T-helper 1 cell (primary cell): ENCODE measurements around the gene THADA.
"Not testable (repeated sequence)": the region's sequence is repeated elsewhere in the genome, so short reads cannot be mapped to it uniquely, and the experiment has no call there.

Experiments
- DNase-seq, 5 donors: peaks; one replicate each; pipeline ENCODE4 v3.0.0-alpha.2; 2012 to 2020

THADA gene

GRCh38 chr2:43408407-43409160 lies 187.3 kb downstream of the THADA start:
- DNase-seq = no peak

GRCh38 chr2:43407935-43408334 lies 187.9 kb downstream of the THADA start:
- DNase-seq = no peak

DNA sequence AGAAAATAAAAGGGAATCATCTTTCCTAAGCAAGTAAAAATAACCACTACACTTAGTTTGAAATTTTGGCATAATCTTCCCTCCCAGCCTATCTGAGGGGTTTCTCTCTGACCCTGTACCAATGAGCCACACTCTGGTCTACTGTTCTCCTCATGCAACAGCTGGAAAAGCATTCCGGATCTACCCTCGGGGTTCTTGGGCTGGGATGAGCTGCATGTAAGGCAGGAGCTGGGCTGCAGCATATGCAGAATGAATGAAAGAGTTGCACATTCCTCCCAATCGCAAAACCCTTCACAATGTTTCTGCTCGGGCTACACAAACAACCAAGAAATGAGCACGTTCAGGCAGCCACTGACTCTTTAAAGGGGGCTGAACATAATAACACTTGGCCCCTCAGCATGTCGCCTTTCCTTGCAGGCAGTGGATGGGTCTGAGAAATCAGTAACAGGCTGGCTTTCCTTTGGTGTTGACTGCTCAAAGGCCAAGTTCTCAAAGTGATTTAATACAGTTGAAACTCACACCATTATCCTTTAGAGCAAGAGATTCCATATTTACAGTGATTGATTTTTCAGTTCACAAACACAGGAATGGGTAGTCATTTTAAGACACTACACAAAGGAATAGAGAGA lies 189.1 kb downstream of the THADA start:
- no peak for DNase-seq

DNA sequence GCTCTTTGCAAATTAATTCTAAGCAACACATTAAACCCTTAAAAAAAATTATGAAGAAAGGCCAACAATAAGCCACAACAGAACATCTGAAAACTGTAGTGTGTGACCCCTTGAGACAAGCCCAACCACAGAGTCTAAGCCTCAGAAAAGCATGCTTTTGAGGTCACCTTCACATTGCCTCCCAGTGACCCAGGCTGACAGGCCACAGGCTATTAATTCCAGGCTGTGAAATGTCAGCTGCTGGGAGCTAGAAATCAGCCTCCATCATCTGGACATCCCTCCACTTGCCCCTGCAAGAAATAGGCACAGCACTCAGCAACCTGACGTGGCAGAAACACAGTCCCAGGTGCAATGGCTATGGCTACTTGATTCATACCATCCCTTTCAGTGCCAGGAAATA lies 190.0 kb downstream of the THADA start:
- no peak for DNase-seq

GRCh38 chr2:43402452-43402937 lies 193.3 kb downstream of the THADA start:
- DNase-seq = no peak

- peak in 1 of 5 donors; percentile 37 for DNase-seq
These were observed 193.8 kb downstream of the THADA start for GRCh38 chr2:43402002-43402401.

DNA sequence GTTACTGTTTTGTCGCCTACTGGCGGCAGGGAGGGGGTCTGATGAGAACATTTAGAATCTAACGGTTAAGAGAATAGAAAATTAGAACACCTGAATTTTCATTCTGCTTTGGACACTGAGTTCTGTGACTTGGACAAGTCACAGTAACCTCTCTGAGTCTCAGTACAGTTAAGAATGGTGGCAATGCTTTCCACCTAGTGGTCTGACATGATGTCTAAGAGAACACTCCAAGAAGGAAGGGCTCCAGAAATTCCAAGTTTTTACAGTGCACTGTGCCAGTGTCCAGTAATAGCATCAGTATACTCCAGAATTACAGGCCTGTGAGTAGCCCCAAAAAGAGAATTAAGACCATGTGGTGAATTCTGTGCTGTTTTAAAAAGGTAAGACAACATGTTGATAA lies 195.3 kb downstream of the THADA start:
- no peak for DNase-seq

DNA sequence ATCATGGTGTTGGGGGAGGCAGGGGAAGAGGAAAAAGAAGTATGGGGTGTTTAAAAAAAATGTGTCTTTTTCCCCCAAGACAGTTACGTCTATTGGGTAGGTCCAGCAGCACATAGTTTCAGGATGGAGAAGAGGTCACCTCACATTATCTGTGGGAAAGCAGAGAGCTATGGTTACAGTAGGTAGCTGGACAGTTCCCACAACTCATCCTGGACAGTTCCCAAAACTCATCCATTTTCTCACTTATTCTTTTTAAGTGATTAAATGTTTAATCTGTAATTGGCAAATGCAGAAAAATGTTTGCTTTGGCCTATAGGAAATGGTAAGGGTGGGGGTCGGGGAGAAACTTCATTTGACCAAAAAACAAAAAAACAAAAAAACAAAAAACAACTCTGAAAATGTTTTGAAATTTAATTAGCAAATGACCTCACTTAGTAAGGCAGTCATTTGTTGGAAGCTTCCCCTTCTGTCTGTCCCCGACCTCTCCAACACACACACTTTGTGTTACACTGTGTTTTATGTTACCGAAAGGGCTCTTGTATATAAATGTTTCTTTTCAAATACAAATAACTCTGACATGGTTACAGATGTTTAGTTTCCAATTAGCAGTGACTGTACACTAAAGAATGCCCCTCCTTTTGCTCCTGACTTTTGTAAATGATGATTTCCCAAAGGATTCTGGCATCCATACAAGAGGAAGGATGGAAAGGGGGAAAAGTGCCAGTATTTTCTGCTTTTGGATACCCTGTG lies 196.1 kb downstream of the THADA start:
- no peak for DNase-seq

DNA sequence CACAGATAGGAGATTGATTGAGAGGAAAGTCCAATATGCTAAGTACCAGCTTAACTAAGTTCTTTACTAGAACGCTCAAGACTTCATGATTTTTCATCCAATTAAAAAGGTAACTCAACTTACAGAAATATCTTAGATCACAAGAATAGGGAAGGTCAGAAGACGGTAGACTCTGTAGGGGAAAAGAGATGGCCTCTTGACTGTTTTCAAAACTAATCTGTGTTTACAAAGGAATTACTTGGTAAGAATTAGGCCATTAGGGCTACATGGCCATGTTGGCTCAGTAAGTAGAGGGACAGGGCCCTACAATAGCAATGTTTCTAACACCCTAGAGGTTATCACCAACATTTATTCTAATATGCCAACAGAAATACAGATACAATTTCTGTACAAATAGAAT lies 196.7 kb downstream of the THADA start:
- no peak for DNase-seq

DNA sequence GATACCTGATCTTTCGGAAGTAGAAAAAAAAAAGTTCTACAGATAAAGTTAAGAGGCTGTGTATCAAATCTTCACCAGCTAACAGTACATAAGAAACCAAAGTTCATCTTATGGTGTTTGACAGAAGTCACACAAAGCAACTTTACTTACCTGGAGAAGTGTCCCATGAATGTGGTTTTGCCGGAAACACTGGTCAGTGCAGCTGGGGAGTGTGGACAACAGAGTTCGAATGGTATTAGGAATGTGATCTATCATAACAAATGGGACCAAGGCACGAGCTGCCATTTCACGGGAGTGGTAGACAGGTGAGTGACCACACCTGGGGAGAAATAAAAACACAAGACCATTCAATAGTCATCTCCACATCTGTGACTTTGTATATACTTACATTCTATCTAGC lies 198.0 kb downstream of the THADA start:
- DNase-seq = no peak

- no peak for DNase-seq
These were observed 198.4 kb downstream of the THADA start for GRCh38 chr2:43397411-43397810.

- DNase-seq = not testable (repeated sequence)
These were observed 199.5 kb downstream of the THADA start for GRCh38 chr2:43396344-43396743.

DNA sequence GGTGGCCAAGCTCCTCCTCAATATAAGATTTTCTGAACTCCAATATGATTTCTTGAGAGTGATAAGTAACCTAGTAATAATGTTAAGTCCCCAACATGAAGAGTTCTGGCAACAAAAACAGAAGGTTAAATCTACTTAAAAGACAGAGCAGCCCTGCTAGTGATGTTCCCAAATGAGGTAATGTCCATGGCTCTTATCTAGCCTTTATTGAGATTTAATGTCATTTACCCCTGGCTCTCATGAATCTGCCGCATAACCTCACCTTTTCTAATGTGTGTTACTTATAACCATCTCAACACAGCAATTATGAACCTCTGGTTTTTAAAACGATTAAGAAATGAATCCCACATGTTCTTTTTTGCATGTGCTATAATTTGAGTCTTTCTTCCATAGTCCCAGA lies 201.9 kb downstream of the THADA start:
- no peak for DNase-seq

DNA sequence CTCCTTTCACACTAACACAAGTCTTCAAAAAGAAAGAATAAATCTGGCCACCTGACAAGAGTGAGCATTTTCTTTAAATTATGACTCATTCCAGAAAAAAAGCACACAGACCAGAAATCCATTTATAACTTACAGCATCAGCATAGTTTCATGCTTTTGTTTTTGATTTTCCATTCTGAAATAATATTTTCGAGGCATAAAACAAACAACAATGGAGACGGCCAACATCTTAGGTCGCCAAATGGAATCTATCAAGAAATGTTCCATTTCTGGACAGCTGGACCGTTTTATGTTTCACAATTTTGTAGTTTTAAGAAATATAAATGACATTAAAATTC lies 204.0 kb downstream of the THADA start:
- no peak for DNase-seq

GRCh38 chr2:43391201-43391877 lies 204.5 kb downstream of the THADA start:
- DNase-seq = no peak

DNA sequence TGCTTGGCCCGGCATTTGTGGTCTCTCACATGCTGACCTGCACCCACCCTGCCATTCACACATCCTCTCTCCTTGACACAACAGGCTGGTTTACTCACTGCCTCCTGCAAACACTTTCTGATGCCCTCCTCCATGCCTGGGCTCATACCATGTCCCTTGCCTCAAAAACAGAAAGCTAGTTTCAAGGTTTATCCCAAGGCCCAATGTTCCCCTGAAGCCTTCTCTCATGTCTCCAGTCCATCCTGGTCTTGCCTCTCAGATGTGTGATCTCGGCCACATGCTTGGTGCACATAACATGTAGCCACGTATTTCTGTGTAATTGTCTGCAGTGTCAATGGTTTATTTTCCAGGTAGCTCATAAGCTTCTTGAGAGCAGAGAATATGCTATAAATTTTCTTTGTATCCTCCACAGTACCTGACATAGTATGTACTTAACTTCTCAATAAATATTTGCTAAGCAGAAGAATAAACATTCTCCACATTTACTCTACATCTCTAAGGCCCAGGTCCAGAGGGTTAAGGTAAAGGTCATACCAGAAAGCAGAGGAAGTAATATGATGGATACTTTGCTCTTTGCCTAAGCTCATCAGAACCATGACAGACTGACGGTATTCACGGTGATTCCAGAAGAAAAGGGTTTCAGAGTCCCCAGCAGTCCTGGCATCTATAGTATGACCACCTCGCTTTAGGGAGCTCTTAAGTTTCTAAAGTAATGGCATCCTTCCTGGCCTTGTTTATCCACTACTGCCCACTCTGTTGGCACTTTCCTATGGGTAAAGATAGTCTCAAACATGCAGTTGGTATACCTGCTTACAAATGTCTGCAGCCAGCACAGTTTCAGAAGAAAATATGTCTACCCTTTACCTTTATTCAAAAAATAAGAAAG lies 206.0 kb downstream of the THADA start:
- DNase-seq = no peak

DNA sequence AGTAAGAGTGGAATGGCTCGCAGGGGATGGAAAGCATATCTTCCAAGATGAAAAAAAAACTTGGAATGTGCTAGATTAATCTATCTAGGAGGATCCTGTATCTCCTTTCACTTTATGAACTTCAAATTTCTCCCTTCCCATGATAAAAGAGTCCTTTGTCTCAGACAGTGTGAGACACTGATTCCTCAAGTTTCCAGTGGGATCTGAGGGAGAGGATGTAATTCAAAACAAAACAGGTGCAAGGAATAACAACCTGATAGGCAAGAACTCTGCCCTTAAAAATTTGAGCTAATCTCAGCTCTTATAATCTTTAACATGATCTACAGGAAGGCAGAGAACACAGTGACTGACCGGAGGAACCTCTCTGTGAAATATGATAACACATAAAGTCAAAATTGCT lies 207.5 kb downstream of the THADA start:
- DNase-seq = no peak

GRCh38 chr2:43387092-43388062 lies 208.5 kb downstream of the THADA start:
- DNase-seq = peak in 1 of 5 donors; percentile 73

- not testable (repeated sequence) for DNase-seq
These were observed 209.2 kb downstream of the THADA start for GRCh38 chr2:43386679-43387078.

- no peak for DNase-seq
These were observed 211.7 kb downstream of the THADA start for GRCh38 chr2:43384143-43384542.

DNA sequence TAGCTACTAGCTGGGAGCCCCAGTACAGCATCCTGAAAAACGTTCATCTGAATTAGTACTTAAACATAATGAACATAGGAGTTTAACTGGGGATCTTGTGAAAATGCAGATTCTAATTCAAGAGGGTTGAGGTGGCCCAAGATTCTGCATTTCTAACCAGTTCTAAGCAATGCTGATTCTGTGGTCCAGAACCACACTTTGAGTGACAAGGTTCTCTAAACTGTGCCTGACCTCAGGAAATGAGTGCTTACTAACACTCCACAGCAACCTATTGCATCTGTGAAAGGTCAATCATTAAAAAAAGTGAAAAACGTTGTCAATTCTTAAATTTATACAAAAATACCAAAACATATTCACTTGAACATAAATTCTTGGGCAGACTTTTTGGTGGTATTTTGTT lies 212.3 kb downstream of the THADA start:
- peak in 1 of 5 donors; percentile 18 for DNase-seq
